Midbrain (tissue), 1 donor: ENCODE data around the gene SH2D1B.
A peak's percentile ranks its signal among the peaks of the same experiment; 100 is the strongest.

Experiments
- DNase-seq: peaks from one replicate; lab custom pipeline; 2025; lab: John Stamatoyannopoulos, UW

The SH2D1B gene

DNA sequence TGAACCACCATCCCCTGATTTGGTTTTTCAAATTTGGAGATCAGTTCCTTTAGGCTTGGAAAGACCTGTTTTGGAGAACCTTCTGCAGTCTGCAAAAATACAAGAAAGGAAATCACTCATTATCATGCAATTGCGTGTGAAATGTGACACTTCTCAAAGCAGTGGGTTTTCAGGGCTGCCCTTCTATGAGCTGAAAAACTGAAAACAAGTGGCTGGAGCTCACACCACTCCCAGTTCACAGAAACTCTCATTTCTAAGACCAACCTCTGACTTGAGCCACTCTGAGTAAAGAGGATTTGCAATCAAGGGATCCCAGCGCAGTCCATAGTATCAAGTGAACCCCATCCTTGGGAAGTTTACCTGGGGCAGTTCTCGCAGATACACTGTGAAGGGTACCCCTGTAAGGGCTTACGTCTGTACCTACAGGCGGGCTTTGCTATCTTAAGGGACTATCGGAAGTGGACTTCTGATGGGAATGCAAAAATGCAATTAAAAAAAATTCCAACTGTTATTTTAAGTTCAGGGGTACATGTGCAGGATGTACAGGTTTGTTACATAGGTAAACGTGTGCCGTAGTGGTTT, 12.8 kb downstream of the SH2D1B start:
- DNase-seq, result no peak

DNA sequence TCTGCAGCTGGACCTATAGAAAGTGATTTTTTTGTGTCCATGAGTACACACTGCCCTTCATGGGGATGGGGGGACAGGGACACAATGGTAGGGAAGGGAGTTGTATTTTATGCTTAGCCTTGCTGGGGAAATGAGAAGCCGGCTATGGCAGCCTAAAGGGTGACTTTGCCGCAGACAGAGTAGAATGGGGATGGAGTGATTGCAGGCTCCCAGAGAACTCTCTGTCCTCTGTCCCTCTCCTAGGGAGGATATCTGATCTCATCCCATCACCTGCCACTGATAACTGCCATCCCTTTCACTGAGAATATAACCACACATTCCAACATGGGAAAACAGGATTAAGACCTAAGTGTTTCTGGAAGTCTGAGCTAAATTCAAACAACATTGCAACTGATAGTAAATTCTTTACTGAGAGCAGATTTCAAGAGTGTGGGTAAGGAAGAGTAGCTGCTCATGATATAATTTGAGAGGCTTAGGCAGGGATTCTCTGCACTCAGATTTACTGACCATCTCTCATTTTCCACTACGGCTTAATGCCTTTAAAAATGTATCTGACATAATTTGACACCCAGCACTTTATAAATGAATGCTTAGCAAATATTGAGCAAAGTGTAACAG, 13.9 kb downstream of the SH2D1B start:
- no peak for DNase-seq

DNA sequence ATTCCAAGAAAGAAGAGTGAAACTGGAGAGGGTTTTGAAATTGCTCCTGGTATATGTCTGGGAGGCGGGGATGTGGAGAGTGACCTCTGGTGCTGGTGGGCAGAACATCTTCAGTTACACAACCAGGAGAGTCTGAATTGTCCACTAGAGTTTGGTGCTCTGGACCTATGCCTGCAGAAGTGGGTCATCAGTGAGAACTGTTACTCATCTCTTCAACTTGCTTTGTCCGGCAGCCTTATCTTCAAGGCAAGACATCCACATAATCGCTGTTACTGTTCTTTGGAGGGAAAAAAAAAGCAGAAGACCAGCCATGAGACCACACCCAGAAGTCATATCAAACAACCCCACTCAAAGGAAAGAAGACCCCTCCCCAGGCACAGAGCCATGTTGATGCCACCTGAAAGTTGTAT, 14.9 kb downstream of the SH2D1B start:
- DNase-seq, result no peak

DNA sequence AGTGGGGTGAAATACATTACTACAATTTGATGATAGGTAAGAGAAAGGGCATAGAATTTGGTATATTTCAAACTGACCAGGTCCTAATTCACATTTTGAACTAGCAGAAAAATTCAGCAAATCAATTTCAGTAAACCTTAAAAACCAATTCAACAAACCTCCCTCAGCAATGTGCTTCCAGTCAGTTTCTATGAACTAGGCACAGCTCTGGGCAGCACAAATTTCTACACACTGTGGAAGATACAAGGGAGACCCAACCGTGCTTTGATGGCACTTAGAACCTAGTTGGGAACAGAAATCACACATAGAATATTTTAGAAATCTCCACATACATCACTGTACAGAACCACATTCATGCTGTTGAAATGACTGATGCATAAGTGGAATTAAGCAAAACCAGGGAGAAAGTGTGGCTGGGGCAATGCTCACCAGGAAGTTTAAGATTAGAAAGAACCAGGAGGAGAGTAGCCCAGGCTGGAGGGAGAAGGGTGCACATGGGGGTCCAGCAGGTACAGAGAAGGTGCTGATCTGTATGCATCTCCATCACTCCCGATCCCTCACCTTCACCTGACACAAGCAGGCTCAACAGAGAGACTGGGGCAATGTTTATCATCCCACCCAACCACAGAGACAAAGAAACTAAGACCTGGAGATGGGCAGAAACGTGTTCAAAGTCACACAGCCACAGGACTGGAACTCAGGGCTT, 15.6 kb downstream of the SH2D1B start:
- DNase-seq, result no peak

DNA sequence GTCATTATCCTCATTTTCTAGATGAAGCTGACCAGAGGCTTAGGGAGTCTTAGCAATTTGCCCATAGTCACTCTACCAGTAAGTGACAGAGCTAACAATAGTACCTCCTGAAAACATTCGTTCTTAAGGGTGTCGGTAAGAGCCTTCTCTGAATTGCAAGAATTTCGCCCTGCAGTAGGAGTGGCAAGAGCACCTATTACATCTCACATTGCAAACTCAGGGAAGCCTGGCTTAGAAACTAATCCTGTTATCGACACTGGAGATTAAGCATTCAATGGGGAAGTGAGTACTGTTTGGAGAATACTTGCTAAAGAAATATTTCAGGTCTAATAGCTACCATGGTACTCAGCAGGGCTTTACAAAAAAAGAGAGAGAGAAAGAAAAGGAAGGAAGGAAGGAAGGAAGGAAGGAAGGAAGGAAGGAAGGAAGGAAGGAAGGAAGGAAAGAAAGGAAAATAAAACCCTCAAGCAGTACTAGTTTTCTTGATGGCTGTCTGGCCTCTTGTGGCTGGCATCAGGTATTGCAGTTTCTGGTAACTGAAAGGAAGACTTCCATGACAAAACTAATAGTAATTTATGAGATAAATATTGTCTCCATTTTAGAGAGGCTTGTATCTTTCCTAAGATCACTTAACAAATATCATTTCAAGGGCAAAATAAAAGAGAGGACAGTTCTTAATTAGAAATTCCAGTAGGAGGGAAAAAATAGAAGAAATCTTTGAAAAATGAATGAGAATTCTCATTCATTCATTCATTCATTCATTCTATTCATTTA, 20.0 kb downstream of the SH2D1B start:
- peak; percentile 3 for DNase-seq

DNA sequence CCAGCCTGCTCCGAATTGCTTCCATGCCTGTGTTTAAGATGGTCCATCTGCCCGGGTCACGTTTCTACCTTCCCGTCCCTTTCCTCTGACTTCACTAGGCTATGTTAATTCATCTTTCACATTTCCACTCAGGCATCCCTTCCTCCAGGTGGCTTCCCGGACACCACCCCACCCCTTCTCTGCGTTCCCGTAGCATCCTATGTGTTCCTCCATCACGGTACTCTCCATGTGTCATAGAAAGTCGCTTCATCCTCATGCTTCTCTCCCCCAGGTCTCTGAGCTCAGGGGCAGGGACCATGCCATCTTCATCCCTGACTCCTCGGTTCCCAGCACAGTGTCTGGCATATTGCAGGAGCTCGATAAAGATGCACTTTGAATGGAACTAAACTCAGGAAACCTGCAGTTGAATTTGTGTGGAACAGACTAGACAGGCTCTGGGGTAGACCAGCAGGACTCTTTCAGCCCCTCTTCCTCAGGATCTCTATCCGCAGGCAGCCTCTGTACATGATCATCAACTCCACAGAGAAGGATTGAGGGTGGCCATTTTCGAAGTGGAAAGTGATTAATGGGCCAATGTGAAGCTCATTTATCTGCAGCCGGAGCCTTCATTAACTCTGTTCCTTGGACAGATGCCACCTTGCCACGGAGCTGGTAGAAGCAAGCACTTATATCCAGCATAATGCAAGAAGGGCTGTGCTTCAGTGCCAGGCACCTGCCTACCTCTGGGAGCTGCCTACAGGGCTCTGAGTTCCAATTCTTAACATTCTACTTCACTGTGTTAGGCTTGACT, 21.3 kb downstream of the SH2D1B start:
- no peak for DNase-seq

DNA sequence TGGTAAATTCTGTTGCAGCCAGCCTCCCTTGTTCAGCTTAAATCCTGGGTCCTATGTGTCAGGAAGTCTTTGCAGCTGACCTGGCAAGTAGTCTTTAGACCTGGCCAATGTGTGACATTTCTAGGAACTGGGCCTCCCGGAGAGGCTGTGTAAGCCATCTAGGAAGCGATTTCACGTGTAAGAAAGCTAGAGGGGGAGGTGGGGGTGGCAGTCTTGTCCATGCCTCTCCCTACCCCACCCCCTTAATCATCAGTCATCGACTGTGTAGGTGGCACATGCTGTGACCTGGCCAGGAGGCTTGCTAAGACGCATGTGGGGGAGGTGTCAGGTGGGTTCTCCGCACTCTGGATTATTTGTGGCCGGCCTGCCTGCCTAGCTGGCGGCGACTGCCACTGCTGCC, 22.0 kb downstream of the SH2D1B start:
- no peak for DNase-seq

DNA sequence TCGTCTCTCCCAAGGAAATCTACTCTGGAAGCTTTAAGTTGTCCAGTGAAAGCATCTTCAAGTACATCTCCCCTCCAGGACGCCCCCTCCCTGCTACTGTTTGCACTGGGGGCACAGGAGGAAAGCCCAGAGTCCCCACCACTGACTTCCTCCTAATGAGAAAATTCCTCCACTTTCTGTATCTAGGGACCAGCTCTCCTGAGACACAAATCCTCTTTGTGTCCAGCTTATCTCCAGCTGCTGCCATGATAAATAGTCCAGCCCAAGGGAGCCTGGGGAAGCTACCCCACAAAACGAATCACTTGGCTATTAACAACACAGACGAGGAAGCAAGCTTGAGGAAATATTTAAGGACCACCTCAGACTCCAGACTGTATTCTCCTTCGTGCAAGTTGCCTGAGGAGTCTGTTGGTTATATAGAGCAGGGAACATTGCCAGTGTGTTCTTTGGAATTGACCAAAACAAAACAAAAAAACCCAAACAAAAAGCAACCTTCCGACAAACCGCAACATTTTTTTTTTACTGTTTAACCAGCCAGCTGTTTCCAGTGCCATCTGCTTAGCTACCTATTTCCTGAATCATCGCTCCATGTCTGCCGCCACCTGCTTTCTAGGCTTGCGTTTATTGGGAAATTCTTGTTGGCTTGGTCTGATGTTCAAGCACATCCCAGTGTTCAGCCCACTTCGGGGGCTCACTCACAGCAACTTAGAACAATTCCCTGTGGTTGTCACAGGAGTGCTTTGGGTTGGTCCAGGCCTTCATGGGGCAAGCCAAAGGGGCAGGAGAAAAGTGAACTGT, 22.7 kb downstream of the SH2D1B start:
- no peak for DNase-seq

DNA sequence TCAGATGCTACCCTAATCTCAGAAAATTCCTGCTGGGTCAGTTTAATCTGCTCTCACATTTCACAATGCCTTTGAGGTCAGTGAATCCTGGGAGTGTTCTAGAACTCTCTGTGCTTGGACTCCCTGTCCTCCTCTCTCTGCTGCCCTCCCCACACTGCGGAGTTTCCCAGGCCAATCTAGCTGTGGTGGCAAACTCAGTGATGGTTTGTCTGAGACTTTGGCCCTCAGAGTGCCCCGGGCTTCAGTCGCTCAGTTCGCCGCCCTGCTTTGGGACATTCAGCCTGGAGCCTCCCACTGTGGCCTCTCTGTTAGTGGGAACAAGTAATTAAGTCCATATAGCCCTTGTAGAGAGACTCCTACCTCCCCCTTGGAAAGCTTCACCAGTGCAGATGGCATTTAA, 23.3 kb downstream of the SH2D1B start:
- no peak for DNase-seq

DNA sequence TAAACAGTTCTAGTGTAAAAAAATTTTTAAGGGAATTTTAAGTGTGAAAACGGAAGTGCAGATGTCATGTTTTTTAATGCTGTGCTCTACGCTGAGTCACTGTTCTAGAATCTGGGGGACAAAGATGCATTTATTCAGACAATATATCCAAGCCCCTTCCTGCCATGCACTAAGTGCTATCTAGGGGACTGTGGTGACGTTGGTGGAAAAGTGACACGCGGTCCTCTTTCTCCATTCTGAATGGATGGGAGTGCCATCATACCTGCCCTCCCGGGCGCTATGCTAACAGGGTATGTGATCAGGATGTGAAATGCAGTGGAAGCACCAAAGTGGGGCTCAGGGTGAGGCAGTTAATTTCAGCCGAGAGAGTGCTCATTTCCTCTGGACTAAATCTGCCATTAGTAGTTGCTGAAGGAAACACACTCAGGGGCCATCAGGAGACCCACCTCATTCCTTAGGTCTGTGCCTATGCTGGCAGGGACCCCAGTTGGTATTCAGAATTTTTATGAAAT, 23.8 kb downstream of the SH2D1B start:
- DNase-seq, result no peak

DNA sequence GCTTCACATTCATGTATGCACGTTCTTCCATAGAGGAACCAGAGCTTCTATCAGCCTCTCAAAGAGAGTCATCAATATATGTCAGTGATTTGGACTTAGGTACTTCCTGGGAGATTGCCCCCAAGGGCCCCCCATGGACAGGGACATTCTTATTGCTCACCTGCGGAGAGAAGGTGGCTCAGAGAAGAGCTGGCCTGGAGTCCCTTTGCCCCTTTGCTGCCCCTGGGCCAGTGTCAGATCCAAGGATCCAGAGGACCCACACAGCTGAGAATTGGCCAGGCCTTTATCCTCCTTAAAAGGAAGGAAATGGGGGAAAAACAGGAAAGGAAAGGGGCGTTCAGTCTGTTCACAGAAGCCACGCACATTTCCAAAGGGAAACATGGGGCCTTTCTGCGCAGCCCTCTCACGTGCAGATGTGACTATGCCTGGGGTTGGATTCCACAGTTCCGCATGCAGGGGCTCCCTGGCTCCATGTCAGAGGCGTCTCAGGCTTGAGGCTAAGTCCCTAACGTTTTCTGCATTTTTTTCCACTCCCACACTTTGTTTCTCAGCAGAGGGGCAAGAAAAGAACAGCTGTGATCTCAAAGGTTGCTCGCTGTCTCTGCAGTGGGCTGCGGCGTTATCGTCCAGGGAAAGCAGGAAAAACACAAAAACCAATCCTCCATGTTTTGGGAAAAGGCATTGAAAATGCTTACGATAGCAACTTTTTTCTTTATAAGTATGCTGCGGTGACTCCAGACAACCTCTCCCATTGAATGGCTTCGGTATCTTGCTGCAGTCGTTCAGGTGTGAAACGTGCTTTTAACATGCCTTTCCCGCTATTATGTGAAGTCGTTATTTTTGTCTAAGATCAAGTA, 24.5 kb downstream of the SH2D1B start:
- DNase-seq, result no peak

DNA sequence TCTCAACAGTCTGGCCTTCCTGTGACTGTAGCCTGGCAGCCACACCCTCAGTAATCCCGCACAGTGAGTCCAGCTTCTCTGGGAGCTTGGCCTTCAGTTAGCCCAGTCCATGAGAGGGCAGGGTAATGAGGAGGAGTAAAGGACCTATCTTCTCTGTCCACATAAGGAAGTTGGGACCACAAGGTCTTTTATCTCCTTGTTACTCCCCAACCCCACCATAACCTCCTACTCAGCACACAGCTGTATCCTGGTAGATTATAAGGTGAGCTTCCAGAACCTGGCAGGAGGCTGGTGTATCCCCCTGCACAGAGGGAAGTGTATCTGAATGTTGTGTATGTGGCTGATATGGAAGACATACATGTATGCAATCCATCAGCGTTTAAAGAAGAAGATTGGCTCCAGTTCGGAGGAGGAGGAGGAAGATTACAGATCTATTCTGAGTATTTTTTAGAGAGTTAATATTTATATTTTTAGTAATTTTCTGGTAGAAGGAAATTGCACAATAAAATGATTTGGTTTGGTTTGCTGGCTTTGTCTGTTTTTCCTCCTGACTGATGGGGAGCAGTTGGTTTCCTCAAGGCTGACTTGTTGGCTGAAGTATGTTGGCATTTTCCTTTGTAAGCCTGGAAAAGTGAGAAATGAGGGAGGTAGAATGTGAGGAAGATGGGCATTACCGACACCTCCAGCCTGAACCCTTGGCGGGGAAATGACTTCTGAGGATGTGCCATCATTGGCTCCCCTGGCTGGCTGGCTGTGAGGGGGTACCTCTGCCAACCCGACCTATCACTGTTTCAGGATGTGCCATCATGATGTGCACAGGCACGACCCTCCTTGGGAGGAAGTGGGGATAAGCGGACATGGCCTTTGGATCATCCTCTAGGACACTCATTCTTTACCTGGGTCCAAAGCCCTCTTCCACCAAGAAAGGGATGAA, 25.4 kb downstream of the SH2D1B start:
- no peak for DNase-seq

DNA sequence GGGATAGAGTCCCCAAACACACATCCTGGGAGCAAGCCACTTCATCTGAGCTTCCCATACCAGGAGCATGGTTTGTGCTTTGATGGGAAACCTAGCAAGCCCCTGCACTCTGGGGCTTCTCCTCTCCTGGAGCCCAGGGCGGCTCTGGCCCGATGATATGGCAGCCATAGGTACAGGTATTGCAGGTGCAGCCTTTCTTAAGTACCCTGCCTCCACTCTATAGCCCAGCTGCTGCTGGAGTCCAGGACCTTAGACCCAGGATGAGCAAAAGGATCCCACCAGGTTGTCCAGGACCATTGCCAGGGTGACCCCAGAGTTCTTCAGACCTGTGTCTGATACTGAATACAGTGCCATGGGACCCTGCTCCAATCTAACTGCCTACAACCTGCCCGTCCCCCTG, 26.2 kb downstream of the SH2D1B start:
- DNase-seq, result no peak

DNA sequence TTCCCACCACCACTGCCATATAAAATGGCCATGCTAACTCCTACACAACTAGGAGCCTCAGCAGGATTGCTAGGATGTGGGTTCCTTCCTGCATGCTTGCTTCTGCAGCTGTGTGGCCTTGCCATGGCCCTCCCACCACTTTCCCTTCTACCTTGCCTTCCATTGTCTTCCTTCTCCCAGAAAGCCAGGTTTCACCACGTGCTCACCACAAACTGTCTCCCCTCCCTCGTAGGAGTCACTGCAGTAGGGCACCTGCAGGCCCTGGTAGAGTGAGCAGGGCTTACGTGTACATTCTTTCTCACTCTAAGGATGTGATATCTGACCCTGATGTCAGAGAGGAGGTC, 26.7 kb downstream of the SH2D1B start:
- DNase-seq, result no peak

DNA sequence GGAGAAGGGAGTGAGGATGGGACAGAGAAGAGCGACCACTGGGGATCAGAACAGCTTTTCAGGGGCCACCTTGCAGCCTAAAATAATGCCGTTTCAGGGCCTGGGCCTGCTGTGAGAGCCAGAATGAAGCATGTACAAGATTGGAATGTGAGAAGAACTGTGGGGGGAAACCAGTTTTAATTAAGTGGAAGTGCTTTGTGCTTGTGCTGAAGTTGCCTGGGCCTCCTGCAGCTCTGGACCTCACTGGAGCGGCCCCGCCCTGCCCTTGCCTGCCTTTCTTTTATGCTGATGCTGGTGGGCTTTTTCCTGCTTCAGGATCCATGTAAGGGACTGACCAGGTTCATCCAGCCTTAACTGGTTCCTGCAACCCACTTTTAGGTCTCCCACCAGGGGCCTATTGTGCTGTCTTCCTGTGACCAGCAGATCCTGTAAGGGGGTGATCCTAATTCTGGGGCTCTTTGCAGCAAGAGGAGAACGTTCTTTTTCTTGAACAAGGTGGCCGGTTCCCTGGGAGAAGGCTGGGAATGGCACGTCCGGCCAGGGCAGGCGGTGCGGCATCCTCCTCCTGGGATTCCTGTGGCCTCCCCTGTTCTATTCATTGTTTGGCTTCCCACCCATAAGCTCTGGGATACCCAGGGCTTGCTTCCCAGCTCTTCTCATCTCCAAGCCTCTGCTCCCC, 27.2 kb downstream of the SH2D1B start:
- no peak for DNase-seq

DNA sequence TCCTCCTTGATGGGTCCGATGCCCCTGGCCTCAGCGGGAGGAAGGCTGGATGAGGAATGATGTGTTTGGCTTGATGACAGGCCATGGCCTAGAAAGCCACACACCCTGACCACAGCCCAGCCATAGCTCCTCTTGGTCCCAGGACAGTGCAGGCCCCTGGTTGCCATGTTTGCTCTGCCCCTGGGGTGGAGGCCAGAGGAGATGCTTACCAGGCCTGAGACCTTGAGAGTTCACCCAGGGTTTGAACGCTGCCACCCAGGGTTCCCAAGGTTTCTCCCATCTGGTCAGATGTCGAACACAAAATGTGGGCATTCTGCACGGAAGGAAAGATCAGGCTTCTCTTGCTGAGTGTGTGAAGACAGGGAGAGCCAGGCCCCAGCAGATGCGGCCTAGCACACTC, 27.8 kb downstream of the SH2D1B start:
- DNase-seq, result no peak

DNA sequence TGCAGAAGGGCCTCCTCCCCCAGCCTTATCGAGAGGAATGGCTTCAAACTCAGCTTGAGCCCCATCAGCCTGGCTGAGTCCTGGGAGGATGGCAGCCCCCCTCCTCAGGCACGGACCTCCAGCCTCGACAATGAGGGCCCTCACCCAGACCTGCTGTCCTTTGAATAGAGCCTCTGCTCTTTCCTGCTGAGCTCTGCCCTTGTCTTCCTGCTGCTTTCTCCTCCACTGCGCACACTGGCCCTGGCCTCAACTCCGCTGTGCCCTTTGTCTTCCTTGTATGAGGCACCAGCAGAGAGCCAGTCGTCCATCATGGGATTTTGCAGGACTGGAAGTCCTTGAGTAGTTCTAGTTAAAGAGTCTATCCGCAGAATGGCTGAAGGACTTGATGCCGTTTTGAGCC, 28.4 kb downstream of the SH2D1B start:
- no peak for DNase-seq

DNA sequence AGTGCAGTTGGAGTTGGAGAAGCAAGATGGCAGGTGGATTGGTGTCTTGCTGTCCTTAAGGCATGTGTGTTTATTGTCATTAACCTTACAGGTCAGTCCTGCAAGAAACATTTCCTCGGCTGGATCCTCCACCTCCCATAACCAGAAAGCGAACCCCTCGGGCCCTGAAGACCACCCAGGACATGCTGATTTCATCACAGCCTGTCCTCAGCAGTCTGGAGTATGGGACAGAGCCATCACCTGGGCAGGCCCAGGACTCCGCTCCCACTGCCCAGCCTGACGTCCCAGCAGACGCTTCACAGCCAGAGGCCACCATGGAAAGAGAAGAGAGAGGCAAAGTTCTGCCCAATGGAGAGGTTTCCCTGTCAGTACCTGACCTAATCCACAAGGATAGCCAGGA, 28.8 kb downstream of the SH2D1B start:
- DNase-seq, result no peak
